NCI-H748 (cell line): ENCODE results near the gene NGB.

Source experiments
- DNase-seq: peaks from one replicate; lab custom pipeline; 2025; ENCODE audit not compliant: unreplicated experiment; lab: John Stamatoyannopoulos, UW

The NGB gene

GRCh38 chr14:77238996-77239395, 32.0 kb downstream of the NGB start:
- no peak for DNase-seq

- no peak for DNase-seq
Observed at GRCh38 chr14:77238356-77238755, 32.6 kb downstream of the NGB start.

GRCh38 chr14:77236814-77237213, 34.2 kb downstream of the NGB start:
- no peak for DNase-seq

- no peak for DNase-seq
Observed at GRCh38 chr14:77231721-77232120, 39.3 kb downstream of the NGB start.

GRCh38 chr14:77230914-77231313, 40.1 kb downstream of the NGB start:
- peak; percentile 28 for DNase-seq

- DNase-seq = no peak
Observed at GRCh38 chr14:77228056-77228455, 43.0 kb downstream of the NGB start.

- DNase-seq = no peak
Observed at GRCh38 chr14:77225892-77226557, 45.0 kb downstream of the NGB start.

- DNase-seq = no peak
Observed at GRCh38 chr14:77225254-77225653, 45.8 kb downstream of the NGB start.

GRCh38 chr14:77224212-77224611, 46.8 kb downstream of the NGB start:
- no peak for DNase-seq

- no peak for DNase-seq
Observed at GRCh38 chr14:77222546-77223225, 48.3 kb downstream of the NGB start.

- no peak for DNase-seq
Observed at GRCh38 chr14:77221241-77221871, 49.6 kb downstream of the NGB start.

GRCh38 chr14:77220246-77221017, 50.6 kb downstream of the NGB start:
- no peak for DNase-seq

GRCh38 chr14:77219591-77219990, 51.4 kb downstream of the NGB start:
- DNase-seq = no peak

- DNase-seq = no peak
Observed at GRCh38 chr14:77217551-77217950, 53.5 kb downstream of the NGB start.
